HG03280 (cell line): ENCODE results near the gene UBE2D2.

Experiments
- ATAC-seq: cut with Tn5 transposase; IDR thresholded peaks from one replicate; pipeline ENCODE4 v1.9.1; 2021; ENCODE audit warnings: mild to moderate bottlenecking, moderate library complexity; ENCODE audit not compliant: unreplicated experiment

Gene UBE2D2

GRCh38 chr5:139658928-139659667 lies 98.0 kb downstream of the UBE2D2 start:
- ATAC-seq, result no peak

GRCh38 chr5:139659695-139660101 lies 98.6 kb downstream of the UBE2D2 start:
- no peak for ATAC-seq

GRCh38 chr5:139660105-139660922 lies 99.2 kb downstream of the UBE2D2 start:
- ATAC-seq, result no peak

GRCh38 chr5:139660923-139661814 lies 100.0 kb downstream of the UBE2D2 start:
- no peak for ATAC-seq

- ATAC-seq, result peak; percentile 18
Measured at GRCh38 chr5:139662617-139663016, 101.5 kb downstream of the UBE2D2 start.

- no peak for ATAC-seq
Measured at GRCh38 chr5:139663207-139664085, 102.3 kb downstream of the UBE2D2 start.

GRCh38 chr5:139664086-139664693 lies 103.1 kb downstream of the UBE2D2 start:
- ATAC-seq, result peak; percentile 53

GRCh38 chr5:139664727-139665351 lies 103.7 kb downstream of the UBE2D2 start:
- ATAC-seq, result no peak

GRCh38 chr5:139665626-139666025 lies 104.5 kb downstream of the UBE2D2 start:
- no peak for ATAC-seq

- no peak for ATAC-seq
Measured at GRCh38 chr5:139666551-139666950, 105.4 kb downstream of the UBE2D2 start.

GRCh38 chr5:139667001-139667729 lies 106.0 kb downstream of the UBE2D2 start:
- ATAC-seq, result no peak

- no peak for ATAC-seq
Measured at GRCh38 chr5:139667730-139668063, 106.6 kb downstream of the UBE2D2 start.

- ATAC-seq, result no peak
Measured at GRCh38 chr5:139668064-139668880, 107.1 kb downstream of the UBE2D2 start.

GRCh38 chr5:139668924-139669661 lies 108.0 kb downstream of the UBE2D2 start:
- no peak for ATAC-seq

- ATAC-seq, result no peak
Measured at GRCh38 chr5:139669662-139670368, 108.7 kb downstream of the UBE2D2 start.

- peak; percentile 40 for ATAC-seq
Measured at GRCh38 chr5:139670369-139671095, 109.4 kb downstream of the UBE2D2 start.
